H1 (cell line): Measurements from ENCODE around the gene MTPN.

Experiments
- GTF2F1 ChIP-seq: IDR thresholded peaks from 2 replicates; pipeline ENCODE4 v1.6.1; 2012; ENCODE audit warnings: low read depth, low read length, improper control_type of control experiment, borderline replicate concordance
- SIN3A ChIP-seq, 2 experiments: IDR thresholded peaks in 1 of 2; conservative IDR thresholded peaks in 1 of 2; 2 replicates each; pipeline ENCODE4 v1.6.1; 2011 to 2012; ENCODE audit warnings: low read length in 2 of 2, improper control_type of control experiment in 1 of 2, low read depth in 1 of 2, mild to moderate bottlenecking in 1 of 2
- TF ChIP-seq, protein P1 (sequence below), 3 experiments: IDR thresholded peaks; 1 replicate in 2 of 3; 2 replicates in 1 of 3; pipeline versions ENCODE4 v1.5.1 to v1.6.1; 2011; ENCODE audit warnings: low read length in 3 of 3, mild to moderate bottlenecking in 3 of 3, inconsistent platforms in 2 of 3, low read depth in 1 of 3, moderate library complexity in 1 of 3; ENCODE audit not compliant: insufficient read depth in 1 of 3; ENCODE audit errors: control extremely low read depth in 1 of 3

DNA sequence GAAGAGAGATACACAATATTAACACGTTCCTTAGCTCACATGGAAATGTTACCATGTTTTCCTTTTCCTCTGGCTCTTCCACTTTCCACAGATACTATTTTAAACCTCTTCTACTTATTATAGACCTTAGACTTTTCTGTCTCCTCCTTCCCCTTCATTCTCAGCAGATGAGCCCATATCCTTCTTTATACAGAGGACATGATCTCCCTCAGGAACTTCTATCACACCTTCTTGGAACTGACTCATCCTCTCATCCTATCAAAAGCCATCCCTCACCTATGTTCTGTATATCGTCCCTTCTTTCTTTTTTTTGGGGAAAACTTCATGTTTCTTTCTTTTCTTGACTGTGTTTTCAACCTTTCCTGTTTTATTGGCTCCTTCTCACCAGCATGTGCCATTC, 20.8 kb downstream of the MTPN start:
- no peak for TF ChIP-seq GTF2F1
- TF ChIP-seq SIN3A (conservative IDR thresholded peaks at IDR 0.05 in 1 of 2, IDR thresholded peaks at IDR 0.05 in 1 of 2; ENCODE audit: low read depth in 1 of 2, low read length in 2 of 2): no peak
- TF ChIP-seq, protein P1, sequence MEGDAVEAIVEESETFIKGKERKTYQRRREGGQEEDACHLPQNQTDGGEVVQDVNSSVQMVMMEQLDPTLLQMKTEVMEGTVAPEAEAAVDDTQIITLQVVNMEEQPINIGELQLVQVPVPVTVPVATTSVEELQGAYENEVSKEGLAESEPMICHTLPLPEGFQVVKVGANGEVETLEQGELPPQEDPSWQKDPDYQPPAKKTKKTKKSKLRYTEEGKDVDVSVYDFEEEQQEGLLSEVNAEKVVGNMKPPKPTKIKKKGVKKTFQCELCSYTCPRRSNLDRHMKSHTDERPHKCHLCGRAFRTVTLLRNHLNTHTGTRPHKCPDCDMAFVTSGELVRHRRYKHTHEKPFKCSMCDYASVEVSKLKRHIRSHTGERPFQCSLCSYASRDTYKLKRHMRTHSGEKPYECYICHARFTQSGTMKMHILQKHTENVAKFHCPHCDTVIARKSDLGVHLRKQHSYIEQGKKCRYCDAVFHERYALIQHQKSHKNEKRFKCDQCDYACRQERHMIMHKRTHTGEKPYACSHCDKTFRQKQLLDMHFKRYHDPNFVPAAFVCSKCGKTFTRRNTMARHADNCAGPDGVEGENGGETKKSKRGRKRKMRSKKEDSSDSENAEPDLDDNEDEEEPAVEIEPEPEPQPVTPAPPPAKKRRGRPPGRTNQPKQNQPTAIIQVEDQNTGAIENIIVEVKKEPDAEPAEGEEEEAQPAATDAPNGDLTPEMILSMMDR (IDR thresholded peaks at IDR 0.05; ENCODE audit: control extremely low read depth in 1 of 3, insufficient read depth in 1 of 3, low read depth in 1 of 3, low read length in 3 of 3): no peak
